ENCODE results near the gene ANKRD16.

- TF ChIP-seq TAF1 (IDR thresholded peaks at IDR 0.05; ENCODE audit: borderline replicate concordance, low read depth, low read length) (no peak), POLR2A (IDR thresholded peaks at IDR 0.05; ENCODE audit: low read depth, low read length) (no peak)
Measured at GRCh38 chr10:5938291-5938690, 48.6 kb upstream of the ANKRD16 start.
